OCI-LY1 (cell line): ENCODE results near the gene MVP.

ENCODE experiments used
- EZH2 ChIP-seq: fragments of 200-600 bp; sonication (generic), shearing (Covaris generic); IDR thresholded peaks from 2 replicates; pipeline ENCODE4 v1.8.0; 2017; ENCODE audit warnings: borderline replicate concordance, mixed run types, mild to moderate bottlenecking, antibody characterized with exemption, low read length, moderate library complexity, mixed read lengths
- TF ChIP-seq, protein P1 (sequence below): fragments of 200-600 bp; sonication (generic), shearing (Covaris generic); IDR thresholded peaks from 2 replicates; pipeline ENCODE4 v1.5.1; 2017; ENCODE audit warnings: mild to moderate bottlenecking, antibody characterized with exemption, low read length, moderate library complexity, mixed read lengths

DNA sequence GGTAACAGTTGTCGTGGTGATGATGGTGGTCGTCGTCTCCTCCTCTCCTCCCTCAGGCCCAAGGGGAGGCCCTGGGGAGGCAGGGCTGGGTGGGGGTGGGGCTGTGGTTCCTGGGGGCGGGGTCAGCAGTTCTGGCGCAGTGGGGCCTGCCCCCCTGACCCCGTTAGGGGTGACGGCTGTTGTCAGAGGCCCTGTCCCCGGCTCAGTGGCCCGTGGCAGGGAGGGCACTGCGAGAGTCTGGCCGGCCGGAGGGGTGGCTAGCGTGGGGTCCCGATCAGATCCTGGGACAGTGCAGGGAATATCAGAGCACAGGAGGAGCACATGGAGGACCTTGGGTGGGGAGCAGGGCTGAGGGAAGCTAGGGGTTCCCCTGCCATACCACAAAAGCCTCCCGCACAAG lies 76.6 kb downstream of the MVP start:
- TF ChIP-seq EZH2 = no peak
- TF ChIP-seq, protein P1, sequence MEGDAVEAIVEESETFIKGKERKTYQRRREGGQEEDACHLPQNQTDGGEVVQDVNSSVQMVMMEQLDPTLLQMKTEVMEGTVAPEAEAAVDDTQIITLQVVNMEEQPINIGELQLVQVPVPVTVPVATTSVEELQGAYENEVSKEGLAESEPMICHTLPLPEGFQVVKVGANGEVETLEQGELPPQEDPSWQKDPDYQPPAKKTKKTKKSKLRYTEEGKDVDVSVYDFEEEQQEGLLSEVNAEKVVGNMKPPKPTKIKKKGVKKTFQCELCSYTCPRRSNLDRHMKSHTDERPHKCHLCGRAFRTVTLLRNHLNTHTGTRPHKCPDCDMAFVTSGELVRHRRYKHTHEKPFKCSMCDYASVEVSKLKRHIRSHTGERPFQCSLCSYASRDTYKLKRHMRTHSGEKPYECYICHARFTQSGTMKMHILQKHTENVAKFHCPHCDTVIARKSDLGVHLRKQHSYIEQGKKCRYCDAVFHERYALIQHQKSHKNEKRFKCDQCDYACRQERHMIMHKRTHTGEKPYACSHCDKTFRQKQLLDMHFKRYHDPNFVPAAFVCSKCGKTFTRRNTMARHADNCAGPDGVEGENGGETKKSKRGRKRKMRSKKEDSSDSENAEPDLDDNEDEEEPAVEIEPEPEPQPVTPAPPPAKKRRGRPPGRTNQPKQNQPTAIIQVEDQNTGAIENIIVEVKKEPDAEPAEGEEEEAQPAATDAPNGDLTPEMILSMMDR = no peak
